Activated T-cell treated with anti-CD3 and anti-CD28 coated beads, Interleukin-2, amount 50 U/mL, for 48 hours (primary cell): ENCODE results near the gene PLAA.

Experiments used
- DNase-seq, 2 experiments: peaks; one replicate each; pipeline ENCODE4 v3.0.0-alpha.2; 2020

PLAA gene

DNA sequence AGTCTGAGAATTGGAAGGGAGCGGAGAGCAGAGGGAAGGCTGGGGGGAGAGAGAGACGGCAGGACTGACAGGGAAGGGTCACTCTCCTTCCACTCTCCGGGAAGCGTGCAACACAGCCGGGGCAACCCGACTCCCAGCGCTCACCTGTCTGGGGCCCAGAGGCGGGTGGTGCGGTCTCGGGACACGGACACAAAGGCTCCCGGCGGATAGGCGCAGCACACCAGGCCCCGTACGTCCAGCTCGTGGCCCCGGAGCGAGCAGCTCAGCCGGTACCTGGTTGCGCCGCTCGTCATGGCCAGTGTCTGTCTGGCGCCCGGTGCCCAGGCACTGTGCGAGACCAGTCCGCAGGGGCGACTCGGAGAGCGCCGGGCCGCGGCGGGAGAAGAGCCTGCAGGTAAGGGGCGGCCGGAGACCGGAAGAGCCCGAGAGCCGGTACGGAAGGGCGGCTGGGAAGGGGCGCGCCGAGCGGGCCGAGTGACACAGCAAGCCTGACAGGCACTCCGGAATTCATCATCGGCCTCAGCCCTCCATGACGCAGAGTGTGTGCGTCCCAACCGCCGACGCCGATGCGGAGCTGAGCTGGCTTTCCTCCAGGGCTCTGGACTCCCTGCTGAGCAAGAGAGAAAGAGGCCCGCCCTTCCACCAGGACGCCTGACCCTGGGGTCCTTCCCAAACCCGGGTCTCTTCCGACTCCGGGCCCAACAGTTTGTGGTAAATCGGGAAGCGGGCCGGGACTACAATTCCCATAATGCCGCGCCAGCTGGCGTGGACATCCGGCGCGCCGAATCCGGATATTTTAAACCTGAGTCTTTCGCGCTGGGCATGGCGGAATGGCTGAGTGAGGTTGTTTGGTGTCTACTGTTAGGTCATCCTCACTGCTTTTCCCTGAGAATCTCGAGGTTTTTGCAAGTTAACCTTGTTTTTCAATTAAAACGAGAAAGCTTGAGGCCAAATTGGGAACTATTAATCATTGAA, at the start of gene PLAA:
Gene PLAA (minus strand): TSS at position 490 of the 975 bp plus-strand sequence. CDS start 197 bp downstream, at position 293.
- peak; percentile 88 to 90 for DNase-seq

DNA sequence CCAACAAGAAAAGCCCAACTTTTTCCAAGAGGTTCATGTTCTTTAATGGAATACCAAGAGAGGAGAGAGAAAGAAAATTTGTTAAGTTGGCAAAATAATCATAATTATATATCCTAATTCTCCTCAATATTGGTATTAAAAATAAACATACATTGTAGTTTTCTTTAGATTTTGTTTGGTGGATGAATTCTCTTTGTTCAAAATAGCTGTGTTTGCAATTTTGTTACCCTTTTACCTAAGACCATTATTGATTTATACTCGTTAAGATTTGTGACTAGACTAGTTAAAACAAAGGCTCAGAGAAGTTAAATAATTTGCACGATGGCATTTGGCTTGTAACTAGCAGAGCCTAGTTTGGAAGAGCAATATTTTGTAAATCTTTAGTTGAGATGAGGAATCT, 48.8 kb upstream of the PLAA start:
- no peak for DNase-seq

DNA sequence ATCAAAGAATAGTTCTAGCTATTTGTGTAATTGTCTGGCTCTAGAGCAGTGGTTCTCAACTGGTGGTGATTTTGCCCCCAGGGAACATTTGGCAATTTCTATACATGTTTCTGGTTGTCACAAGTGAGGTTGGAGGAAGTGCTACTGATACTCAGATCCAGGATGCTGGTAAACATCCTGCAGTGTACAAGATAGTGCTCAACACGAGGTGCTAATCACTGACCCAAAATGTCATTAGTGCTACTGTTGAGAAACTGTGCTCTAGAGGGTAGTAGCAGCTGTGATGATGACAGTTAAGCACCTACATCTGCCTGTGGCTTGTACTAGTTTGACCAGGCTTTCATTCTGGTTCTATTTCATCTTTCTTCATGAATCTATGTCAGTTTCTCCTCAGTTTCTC, 36.3 kb upstream of the PLAA start:
- DNase-seq, result no peak

DNA sequence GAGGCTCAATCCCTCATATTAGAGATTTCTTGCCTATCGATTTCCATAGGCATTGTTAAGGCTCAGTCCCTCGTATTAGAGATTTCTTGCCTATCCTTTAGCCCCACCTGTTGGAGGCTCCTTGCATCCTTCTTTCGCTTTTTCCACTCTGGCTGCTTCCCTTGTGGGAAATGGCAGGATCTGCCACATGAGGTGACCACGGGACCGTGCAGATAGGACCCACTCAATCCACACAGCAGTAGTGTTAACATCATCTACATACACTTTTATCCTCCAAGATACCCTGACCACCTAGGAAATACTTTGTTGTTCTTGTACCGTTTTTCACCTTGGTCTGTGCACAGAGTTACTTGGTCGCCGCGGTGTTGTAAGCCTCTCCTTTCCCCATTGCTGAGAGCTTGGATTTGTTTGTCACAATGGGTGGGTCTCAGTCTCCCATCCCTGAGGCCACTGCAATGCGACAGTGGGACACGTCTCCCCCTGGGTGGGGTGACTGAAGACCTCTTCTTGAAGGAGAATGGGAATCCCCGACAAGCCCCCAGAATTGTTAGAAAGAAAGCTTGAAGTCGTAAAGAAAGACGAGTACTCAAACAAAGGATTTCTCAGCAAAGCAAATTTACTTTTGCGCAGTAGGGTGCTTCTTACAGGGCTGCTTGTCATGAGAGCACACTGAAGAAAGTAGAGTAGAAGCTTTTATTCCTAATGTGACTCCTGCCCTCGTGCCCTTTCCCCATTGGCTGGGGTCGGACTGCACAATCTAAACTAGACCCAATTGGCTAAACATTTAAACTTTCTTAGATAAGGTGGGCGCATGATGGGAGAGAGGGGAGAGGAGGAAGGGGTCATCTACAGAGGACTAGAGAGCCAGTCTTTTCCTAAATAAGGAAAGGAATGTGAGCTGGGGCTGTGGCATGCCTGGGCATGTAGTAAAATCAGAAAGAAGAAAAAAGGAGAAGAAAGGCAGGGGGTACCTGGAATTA, 29.0 kb upstream of the PLAA start:
- DNase-seq, result no peak

DNA sequence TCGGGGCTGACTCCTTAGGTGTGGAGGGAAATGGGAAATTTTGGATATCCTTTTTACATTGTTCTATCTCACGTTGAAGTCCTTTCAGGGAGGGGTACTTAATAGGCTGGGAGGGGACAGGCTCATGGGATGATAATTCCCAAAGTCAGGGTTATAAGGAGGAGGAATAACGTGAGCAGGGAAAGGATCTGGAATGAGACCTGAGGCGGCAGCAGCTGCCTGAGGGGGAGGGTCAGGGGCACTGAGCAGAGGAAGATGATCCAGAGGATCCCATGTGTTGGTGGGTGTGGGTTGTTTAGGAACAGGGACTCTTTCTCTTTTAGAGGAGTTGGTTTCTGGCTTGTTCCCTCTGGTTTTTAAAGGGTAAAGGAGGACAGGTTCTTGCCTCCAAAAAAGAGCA, 27.9 kb upstream of the PLAA start:
- no peak for DNase-seq

DNA sequence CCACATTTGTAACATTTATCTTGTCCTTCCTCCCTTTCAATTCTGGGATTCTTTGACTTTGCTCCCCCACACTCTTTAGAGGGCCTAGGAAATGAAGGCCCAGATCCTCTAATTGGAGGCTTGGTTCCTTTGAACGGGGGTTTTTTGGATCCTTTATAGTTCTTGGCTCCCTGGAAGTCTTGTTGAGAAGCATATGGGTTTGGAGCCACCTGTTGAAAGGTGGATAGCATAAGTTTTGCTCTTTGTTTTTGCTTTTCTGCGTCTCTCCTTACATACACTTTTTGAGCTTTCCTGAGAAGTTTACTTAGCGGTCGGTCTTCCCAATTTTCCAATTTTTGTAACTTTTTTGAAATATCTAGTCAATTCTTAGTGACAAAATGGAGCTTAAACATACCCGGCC, 26.9 kb upstream of the PLAA start:
- DNase-seq, result no peak

DNA sequence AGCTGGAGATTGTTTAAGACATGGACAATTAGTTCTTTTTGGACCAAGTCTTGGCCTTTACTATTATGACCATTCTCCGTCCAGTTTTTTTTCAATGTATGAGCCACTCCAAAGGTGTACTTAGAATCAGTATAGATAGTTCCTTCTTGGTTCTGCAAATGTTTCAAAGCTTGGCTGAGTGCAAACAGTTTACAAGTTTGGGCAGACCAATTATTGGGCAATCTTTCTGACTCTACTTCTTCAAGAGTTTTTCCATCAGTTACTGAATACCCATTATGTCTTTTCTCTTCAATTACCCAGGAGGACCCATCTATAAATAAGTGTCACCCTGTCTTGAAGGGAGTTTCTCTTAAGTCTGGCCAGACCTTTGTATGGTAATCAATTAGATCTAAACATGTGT, 24.7 kb upstream of the PLAA start:
- DNase-seq, result no peak

DNA sequence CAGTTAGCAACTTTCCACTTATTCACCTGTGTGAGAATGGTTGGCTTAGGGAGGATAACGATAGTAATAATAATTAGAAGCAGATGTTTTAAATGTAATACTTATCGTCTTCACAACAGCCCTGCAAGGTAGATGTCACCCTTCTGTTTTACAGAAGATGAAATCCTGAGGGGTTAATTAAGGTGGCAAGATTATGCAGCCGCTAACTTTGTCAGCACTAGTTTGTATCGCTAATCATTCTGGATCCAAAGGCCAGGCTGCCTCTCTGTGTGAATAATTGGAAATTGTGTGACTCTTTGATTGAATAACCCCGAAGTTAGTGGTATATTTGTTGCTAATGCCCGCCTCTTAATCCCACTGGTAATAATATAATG, 9.8 kb upstream of the PLAA start:
- DNase-seq, result no peak

DNA sequence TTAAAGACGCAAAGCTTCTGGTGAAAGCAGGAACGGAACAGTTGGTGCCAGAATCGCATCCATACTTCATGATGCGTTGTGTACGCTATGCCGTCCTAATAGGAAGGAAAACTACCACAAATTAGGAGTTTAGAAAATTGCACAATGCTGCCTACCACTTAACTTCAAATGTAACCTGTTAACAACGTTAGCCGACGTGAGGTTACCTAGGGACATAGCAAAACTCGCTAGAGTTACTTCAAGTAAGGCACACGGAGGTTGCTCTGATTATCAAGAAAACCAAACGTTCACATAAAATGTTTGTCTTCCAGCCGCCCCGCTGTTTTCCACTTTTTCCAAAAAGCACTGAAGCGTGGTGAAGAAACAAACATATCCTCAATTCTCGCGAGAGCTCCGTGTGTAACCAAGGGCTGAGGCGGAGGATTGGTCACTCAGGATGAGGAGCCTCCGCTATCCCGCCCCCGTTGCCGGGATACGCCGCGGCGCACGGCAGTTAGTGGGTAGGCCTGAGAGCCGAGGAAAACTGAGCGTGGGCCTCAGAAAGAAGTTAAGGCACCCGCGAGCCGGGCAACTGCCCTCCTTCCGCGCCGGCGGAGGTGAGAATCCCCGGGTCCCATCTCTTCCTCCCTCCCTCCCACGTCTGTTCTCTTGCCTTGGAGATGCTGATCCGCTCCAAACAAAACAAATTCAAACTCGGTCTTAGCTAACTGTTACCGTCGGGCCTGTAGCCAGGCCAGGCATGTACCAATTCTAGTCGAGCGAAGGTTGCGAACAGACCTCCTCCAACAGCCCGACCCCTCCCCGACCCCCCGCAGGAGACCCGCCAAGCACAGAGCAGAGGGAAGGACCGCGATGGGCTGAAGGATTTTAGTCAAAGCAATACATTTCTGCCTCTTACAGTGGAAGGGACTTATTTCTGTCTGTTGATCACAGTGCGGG, 9.1 kb upstream of the PLAA start, which contains the start of gene IFT74:
Gene IFT74 (plus strand): TSS at position 492 of the 939 bp plus-strand sequence. CDS start 5,556 bp downstream, outside the sequence.
- peak; percentile 93 to 94 for DNase-seq

DNA sequence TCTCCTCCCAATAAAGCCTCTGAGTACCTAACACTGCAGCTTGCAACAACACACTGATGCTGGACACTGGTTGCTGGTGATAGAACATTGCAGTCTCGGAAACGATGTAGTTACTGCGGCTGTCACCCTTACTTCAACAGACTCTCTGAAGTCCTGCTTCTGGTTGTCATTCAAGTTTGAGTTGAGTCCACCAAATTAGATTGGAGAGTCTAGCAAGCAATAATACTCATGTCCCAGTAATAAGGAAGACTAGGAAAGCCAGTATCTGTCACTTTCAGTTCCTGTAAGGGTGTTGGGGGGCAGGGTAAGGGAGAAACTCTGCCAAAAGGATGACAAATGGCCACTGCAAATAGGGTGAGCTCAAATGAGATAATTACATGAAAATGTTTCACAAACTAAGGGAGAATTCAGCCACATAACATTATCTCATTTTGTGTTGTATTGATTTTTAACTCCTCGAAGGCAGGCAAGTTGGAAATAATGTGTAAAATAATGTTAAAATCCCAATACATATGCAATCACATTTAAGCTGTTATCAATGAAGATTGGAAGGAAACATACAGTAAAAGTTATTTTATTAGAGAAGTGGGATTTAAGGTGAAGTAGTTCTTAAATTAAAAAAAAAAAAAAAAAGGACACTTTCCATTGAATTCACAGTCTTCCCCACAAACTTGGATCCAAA, 8.3 kb upstream of the PLAA start:
- DNase-seq, result no peak

DNA sequence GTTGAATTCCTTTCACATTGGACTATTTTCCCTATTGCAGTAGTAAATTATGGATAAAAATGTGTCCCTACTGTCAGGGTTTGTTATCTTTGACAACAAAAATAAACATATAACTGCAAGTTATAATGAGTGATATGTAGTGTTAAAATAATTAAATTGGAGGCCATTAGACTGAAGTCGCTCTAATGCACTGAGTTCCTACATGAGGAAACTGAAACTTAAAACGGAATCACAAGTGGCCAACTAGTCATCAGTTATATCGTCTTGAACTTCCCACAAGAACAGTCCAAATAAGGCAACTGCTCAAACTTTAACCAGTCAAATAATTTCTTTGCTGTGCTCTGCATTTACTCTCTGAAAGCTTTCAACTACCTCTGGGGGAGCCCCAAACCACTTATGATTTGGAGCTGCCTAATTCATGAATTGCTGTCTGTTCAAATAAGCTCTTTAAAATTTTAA, 7.0 kb upstream of the PLAA start:
- no peak for DNase-seq

DNA sequence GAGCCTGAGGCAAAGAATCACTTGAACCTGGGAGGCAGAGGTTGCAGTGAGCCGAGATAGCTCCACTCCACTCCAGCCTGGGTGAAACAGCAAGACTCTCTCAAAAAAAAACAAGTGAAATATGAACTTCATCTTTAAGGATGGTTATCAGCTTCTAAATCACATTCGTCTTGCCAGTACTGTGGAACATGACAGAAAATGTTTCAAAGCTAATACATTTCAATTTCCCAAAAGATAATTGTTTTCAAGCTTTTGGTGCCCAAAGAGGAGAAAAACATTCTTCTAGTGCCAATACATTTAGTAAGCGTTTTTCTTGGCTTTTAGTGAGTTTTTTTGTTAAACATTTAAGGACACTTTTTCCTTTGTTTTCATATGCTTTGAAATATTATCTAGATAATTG, 4.8 kb upstream of the PLAA start:
- DNase-seq, result no peak

DNA sequence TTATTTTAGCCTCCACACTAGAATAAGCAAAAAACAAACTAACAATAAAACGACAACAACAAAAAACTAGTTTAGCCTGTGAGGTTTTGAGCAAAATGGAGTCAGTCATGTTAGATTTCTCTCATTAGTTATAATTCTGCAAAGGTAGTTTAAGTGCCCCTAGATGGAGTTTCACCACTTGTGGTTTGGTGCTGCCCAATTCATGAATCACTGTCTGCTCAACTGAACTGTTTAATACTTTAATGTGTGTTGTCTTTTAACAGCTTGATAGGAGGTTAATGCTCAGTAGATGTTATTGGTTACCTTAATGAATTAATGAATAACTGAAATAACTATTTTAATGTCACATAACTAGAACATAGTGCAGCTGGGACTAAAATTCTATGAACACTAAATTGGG, 3.5 kb upstream of the PLAA start:
- DNase-seq, result no peak

DNA sequence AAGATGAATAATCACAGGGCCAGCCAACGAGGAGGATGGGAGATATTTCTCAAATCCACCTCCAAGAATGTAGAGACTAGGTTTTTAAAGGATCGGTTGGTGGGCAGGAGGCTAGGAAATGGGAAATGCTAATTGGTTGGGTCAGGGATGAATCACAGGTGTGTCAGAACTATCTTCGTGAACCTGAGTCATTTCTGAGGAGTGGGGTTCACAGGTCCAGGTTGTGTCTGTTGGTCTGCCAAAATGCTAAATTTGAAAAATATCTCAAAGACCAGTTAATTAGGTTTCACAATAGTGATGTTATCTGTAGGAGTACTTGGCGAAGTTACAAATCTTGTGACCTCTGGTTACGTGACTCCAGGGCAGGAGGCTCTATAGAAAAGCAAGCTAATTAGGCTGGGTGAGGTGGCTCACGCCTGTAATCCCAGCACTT, 2.6 kb upstream of the PLAA start:
- no peak for DNase-seq

DNA sequence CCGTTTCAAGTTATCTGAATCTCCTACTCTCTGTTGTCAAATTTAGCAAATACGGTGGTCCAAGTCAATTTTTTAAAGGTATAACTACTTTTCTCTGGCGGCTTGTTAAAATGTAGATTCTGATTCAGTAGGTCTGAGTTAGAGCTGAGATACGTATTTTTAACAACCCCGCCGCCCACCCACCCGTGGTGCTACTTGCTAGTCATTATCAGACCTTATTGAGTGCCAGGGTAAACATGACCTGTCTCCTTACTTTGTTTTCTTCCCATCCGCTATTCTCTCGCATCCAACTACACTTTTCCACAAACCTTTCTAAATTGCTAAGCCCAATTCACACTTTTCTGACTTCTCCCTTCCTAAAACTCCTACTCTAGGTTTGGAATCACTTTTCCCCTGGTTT, 694 bp upstream of the PLAA start:
- peak; percentile 53 to 60 for DNase-seq

DNA sequence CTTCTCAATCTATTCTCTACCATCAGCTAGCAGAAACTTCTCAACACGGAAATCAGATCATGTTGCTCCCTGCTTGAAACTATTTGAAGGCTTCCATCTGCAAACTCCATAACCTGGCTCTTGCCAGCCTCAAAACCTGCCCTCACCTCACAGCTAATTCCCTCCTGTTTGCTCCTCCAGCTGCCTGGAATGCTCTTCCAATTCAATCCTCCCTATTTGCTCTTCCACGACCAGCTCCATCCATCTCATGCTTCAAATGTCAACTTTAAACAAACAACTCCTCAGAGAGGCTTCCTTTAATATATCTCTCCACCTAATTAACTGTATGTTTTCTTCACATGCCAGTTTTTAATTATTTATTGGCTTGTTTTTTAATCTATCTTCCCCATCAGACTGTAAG, 1.5 kb downstream of the PLAA start:
- no peak for DNase-seq

DNA sequence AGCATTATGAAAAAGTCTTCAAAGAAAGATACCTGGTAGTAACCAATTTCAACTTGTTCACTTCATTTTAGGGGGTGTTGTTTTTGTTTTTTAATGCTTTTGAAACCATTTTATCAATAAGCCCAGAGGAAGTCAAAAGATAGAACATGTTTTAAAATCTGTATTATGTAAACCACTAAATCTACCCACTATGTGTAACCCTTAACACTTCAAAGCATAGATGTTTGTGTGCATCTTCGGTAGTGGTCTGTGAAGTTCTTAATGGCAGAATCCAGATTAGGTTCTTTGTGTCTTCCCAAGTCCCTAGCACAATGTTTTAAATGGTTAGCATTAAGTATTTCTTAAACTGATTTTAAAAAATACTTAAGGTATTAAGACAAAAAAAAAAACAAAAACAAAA, 6.3 kb downstream of the PLAA start:
- no peak for DNase-seq

DNA sequence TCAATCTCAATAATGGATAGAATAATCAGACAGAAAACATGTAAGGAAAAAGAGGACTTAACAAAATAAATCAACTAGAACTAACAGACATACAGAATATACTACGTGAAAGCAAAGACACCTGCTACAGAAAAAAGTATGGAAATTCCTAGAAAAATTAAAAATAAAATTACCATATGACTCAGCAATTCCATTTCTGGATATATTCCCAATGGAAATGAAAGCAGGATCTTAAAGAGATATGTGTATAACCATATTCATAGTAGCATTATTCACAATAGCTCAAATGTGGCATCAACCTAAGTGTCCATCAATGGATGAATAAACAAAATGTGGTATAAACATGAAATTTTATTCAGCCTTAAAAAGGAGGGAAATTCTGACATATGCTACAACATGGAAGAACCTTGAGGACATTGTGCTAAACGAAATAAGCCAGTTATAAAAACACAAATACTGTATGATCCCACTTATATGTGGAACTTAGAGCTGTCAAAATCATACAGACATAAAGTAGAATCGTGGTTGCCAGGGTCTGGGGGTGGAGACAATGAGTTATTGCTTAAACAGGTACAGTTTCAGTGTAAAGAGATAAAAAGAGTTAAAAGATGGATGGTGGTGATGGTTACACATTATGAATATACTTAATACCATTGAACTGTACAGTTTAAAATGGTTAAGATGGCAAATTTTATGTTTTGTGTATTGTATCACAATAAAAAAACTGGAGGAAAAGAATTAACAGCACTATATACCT, 6.9 kb downstream of the PLAA start:
- no peak for DNase-seq

DNA sequence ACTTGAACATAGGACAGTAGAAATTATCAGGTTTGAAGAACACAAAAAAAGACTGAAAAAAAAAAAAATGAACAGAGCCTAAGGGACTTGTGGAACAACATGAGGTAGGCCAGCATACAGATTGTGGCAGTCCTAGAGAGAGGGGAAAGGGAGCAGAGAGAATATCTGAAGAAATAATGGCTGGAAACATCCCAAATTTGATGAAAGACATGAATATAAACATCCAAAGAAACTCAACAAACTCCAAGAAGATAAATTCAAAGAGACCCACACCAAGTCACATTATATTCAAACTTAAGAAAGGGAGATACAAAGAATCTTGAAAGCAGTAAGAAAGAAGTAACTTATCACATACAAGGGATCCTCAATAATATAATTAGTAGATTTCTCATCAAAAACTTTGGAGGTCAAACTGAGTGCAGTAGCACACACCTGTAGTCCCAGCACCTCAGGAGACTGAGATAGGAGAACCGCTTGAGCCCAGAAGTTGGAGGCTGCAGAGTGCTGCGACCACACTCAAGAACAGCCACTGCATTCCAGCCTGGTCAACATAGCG, 9.1 kb downstream of the PLAA start:
- DNase-seq, result no peak

DNA sequence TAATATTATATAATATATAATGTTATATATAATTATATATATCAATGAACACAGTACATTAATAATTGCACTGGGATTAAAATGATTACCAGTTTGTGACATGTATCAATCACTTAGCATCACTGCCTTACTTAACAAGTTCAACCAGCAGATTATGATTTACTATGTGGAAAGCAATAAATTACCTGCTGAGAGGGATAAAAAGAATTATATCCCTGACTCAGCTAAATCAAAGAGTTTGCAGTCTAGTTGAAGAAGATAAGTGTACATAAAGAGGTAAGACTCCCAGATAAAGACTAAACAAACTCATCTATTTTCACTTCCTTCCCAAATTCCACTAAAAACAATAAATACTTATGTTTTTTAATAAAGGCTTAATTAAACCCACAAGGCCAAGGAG, 11.2 kb downstream of the PLAA start:
- no peak for DNase-seq
